NCI-H1436 treated with DMSO at 0.1 percent for 48 hours (cell line): ENCODE data around the gene PRKCE.

Source experiments
- DNase-seq: peaks from one replicate; lab custom pipeline; 2025; lab: John Stamatoyannopoulos, UW

Gene PRKCE

DNA sequence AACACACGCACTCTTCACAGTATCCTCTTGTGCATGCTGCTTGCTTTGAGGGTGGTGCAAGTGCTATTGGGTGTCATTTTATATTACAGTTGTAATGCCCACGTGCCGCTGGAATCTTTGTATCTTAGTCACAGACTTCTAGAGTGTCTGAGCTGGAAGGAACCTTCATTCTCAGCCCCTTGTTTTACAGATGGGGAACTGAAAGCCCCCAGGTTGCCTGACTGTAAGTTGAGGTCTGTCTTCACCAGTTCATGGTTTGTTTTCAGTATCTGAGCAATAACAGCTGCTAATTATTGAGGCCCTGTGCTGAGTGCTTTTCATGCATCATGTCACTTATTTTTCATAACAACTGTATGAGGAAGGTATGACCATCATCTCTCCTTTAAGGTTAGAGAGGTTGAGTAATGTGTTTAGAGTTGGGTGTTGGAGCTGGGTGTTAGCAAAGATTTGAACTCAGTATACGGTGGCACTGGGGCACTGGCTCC lies 77.0 kb downstream of the PRKCE start:
- no peak for DNase-seq

DNA sequence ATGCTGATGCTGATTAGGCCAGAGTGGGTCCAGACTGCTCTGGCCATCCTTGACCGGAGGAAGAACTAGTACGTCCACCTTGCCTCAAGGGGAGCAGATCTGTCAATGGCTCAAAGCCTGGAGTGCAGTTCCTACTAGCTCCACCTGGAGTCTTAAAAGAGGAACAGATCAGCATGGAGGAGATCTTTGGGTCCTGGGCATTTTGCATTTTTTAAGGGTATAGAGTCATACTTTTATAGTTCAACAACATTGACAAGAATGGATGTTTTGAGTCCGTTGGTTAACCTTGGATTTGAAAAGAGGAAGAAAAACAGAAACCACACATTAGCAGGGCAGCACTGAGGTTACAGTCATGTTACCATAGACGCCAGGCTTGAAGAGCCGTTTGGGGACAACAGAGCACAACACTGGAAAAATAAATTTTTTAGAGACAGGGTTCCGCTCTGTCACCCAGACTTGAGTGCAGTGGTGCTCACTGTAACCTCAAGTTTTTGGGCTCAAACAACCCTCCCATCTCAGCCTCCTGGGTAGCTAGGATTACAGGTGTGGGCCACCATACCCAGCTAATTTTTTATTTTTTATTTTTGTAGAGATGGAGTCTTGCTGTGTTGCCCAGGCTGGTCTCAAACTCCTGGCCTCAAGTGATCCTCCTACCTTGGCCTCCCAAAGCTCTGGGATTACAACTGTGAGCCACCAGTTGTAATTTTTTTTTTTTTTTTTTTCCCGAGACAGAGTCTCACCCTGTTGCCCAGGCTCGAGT lies 78.5 kb downstream of the PRKCE start:
- no peak for DNase-seq

DNA sequence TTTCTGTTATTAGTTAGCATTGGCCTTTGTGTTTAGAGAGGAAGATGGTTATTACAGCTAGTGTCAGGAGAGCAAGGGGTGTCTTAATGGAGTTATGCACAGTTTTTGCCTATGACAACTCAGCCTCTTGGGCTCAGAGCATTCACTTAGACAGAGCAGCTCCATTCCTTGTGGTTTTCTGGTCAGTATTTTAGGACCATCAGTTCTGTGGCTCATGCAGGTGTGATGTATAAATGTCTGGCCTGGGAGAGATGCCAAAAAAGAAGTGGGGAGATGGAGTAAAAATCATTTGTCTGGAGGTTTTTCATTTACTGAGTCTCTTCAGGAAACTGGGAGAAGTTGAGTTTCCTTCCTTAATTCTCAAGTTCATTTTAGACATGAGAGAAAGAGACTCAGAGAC lies 79.7 kb downstream of the PRKCE start:
- DNase-seq, result no peak

DNA sequence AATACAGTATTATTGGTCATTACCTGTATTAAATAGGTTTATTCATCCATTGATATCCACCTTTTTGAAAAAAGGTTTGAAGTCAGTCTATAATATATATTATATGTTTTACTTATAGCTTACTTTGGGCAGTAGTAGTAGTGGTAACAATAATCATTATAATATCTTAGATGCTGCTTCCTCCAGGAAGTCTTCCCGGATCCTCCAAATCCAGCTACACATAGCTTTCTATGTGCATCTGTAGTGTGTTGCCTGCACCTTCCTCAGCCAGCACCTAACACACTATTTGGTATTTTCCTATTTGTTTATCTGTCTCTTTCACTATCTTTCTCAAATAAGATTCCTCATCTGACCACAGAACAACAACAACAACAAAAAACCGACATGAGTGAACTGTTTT lies 81.0 kb downstream of the PRKCE start:
- DNase-seq, result no peak

DNA sequence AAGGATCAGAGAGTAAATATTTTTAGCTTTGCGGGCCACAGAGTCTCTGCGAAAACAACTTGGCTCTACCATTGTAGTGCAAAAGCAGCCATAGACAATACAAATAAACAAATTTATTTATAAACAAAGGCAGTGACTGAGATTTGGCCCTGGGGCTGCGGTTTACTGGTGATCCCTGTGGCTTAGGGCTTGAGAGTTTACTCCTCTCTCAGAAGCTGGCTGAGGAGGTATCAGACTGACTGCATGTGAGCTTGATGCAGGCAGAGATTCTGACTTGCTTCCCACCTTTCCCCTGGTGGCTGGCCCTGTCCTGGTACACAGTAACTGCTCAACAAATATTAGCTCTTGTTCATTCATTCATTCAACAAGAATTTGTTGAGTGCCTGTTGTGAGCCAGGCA lies 81.5 kb downstream of the PRKCE start:
- DNase-seq, result no peak

DNA sequence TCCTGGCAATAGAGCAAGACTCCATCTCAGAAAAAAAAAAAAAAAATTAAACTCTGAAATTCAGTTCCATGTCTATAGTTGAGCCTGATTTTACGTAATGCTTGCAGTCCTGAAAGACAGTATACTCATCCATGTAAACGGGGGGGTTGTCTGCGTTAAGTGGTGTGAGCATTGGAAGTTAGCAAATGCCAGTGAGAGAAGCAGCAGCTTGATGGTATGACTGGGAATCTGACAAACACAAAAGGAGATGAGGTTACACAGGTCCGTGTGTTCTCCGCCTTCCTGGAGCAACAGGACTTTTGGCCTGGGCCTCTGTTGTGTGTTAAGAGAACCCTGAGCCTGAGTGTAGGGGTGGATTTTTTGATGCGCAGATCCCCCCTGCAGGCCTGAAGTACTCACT lies 82.9 kb downstream of the PRKCE start:
- no peak for DNase-seq

DNA sequence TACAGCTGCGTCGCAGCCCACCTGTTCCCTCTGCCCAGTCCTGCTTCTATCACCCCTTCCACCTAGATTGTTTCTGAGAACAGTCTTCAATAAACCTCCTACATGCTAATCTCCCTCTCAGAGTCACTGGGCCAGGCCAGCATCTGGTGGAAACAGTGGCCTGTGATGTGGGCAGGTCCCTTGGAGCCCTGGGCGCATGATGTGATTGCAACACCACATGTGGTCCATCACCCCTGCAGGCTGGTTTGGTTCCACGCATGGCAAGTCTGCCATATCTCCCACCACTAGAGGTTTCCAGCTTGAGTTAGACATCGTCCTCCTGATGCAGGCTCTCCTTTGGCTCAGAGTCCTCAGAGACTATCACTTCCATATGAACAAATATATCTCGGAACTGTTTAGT lies 83.5 kb downstream of the PRKCE start:
- no peak for DNase-seq

DNA sequence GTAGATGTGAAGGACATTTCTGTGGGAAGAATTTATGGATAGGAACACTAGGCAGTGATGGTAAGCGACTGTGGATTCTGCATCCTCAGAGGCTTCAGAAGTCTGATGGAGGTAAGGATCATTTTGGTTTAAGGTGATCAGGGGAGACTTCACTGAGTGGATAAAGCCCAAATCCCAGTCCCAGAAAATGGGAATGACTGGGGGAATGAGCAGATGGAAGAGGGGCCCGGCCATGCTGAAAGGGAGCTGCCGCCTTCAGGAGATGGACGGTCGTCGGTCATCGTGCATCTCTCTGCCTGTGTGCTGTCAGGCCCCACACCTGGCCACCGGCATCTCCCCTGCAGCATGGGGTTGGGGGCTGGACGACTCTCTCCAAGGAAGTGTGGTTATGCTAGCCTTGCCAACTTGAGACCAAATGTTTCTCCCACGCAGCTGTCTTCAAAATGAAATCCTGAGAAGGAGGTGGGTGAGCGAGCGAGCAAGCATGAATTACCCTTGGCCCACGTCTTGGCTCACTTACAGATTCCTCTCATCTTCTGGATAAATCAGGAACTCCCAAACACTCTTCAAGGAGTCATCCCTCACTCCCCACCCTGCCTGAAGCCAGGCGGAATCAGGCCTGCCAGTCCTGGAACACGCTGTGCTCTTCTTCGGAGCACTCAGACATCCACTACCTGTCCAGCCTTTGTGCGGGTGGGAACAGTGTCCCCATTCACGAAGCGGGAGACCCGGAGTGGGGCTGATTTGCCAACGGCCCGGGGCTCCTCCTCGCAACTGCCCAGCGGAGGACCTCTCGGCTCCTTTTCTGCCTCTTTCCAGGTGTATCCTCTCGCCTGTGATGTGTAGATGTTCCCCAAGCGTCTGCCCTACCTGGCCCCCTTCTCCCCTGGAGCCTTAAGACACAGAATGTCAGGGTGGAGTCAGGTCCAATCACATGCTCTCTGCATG lies 85.6 kb downstream of the PRKCE start:
- DNase-seq, result no peak

DNA sequence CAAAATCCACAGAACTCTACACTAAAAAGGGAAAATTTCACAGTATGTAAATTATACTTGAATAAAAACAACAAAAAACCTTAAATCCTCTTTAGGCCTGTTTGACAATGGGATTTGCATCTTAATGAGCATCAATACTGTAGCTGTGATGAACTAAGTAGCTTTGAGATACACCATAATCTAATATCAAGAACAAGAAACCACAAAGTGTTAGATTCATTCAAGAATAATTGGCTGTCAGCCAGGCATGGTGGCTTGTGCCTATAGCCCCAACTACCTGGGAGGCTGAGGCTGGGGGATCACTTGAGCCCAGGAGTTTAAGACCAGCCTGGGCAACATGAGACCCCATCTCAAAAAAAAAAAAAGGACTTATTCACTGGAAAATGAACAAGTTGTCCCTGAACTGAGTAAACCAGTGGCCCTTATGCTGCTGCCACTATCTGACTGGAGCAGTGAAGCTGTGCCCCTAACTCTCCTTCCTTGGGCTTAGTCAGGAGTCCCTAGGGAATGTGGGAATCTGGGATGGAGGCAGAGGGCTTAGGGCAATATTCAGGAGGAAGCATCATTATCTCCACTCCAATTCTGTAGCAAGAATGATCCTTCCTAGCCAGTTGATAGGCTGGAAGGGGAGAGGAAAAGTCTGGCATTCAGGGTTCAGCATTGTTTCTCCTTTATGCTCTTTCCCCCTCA lies 88.5 kb downstream of the PRKCE start:
- no peak for DNase-seq

DNA sequence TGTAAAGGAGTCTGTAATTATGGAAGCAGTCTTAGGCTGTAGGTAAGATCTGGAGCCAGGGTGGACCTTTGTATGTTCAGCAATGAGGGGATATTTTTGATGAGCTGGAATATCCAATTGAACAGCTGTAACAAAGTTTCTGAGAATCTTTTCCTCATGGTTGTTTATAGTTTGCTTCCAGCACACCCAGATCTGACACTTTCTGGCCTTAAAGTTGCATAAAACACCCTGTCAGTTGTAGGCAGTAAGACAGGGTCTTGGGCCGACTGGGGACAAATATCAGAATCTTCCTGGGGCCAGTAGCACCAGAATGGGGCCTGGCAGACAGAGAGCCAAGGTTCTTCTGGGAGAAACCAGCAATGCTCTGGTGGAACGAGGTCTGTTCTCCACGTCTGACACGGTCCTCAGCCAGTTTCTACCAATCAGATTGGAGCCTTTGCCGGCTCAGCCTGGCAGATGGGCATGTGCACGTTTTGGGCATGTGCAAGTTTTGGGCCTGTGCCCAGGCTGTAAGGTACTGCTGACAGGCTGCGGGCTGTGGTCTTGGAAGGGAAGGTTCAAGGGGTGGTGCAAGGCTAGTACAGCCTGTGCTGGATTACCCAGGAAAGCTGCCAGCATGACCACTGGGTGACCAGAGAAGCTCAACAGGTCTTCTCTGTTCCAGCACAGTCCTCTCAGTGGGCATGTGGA lies 89.8 kb downstream of the PRKCE start:
- no peak for DNase-seq

DNA sequence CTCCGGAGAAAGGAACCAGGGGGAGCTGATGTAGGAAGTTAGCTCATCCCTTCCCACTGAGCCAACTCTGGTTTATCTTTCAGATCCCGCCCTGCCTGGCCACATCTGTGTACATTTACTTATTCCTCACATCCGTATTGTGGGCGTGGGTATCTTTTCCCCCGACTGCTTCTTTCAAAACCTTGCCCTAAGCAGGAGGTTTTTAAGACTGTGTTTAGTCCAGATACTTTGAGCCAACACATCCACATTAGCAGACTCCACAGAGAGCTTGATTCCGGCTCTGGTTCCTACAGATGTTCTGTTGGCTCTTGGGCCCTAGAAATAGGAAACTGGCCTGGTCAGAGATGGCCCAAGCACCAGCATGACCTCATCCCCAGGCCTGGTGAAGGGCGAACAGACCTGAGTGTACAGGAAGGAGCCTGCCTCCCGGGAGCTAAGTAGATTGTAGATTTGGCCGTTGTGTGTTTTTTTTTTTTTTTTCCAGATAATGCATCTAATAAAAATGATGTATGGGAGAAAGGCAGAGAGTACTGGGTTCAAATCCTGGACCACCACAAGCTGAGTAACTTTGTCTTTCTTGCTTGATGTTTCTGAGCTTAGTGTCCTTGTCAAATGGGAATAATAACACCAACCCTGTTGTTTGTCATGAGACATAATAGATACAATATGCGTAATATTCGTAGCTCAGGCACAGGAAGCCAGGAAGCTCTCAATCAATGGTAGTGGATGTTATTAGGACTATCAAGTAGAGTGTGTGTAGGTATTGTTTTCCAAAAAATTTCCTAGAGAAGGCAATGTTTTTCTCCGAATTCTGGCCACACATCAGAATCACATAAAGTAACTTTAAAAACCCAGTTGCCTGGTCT lies 92.3 kb downstream of the PRKCE start:
- DNase-seq, result no peak

DNA sequence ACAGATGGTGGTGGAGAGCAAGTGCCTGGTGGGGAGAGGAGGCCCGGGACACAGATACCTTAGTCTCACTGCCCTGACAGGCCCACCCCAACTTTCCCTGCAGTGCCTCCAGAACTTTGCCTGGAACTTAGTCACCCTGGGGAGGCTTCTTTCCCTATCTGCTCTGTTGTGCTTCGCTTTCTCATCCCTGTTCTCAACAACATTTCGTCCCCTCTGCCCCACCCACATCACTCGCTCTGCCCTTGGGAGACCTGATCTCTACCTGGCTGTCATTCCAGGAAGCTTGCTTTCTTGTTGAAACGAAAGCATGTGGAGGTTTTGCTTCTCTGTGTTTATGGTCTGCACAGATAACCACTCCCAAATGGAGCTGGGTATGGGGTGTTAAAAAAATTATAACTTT lies 93.8 kb downstream of the PRKCE start:
- DNase-seq, result no peak

DNA sequence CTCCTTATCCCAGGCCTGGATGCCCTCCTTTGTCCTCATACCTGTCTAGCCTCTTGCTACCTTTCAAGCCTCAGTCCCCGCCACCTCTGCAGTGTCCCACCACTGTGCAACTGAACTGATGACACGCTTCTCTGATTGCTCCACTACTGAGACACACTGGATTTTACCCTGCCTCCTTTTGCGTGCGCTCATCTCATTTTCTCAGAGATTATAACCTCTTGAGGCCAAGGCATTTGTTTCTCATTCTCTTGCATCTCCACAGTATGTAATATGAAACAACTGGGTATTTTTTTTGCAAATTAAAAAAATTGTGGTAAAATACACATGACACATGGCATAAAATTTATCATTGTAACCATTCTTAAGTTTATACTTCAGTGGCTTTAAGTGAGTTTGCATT lies 95.4 kb downstream of the PRKCE start:
- no peak for DNase-seq

DNA sequence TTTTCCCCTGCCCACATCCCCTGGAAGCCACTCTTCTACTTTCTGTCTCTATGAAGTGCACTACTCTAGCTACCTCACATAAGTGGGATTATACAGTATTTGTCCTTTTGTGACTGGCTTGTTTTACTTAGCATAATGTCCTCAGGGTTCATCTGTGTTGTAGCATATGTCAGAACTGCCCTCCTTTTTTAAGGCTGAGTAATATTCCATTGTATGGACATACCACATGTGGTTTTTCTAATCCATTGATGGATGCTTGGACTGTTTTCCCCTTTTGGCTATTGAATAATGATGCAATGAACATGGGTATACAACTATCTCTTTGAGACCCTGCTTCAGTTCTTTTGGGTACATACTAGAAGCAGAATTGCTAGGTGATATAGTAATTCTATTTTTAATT lies 95.9 kb downstream of the PRKCE start:
- no peak for DNase-seq

DNA sequence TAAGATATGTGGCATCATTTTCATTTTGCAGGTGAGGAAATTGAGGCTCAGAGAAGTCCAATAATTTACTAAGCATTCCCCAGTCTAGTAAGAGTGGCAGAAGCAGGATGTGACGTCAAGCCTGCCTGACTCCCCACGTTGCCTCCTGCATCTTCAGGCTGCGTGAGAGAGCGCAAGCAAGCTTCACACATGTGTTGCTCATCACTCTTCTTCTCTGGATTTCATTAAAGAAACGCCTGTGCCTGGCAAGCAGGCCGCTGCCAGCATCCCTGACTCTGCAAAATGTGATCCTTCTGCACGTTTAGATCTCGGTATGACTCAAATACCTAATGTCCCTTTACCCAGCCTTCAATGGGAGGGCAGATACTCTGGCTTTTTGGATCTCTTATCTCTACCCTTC lies 96.8 kb downstream of the PRKCE start:
- no peak for DNase-seq

DNA sequence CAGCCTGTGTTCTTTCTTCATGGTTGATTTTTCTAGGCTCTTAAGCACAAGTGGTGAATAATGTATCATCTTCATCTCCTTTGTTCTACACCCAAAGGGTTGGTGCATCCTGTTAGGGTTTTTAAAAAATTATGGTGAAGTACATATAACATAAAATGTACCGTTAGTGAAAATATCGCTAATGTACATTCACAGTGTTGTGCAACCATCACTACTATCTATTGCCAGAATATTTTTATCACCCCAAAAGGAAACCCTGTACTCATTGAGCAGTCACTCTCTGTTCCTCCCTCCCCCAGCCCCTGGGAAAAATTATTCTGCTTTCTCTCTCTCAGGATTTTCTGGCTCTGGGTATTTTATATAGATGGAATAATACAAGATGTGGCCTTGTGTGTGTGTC lies 98.5 kb downstream of the PRKCE start:
- no peak for DNase-seq

DNA sequence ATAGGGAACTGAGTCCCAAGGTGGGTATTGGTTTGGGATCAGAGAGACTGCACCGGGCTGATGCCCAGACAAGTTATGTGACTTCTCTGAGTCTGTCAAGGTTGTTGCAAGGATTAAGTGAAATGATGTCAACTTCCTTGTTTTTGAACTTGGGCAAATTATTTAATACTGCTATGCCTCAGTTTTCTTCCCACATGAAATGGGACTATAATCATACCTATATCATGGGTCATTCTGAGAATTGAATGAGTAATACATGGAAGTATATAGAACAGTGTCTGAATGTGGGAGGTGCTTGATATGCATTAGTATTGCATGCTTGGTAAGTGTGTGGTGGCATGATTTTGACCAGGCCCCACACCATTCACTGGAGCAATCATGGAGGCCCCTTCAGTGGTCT lies 99.0 kb downstream of the PRKCE start:
- no peak for DNase-seq

DNA sequence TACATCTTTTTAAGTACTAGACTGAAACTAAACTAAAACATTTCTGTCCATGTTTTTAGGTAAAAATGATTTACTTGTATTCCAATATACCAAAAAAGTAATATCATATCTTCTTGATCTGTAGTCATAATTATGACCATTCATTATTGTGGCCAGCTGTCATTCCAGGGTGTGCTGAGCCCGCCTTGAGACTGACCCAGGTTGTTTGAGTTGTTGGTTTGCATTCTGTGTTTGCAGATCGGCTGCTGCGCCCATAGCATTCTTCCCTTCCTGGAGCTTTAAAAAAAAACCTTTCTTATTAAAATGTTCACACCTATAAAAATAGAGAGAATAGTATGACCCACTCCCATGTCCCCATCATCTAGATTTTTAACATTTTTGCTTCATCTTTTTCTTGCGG lies 101.9 kb downstream of the PRKCE start:
- DNase-seq, result no peak

DNA sequence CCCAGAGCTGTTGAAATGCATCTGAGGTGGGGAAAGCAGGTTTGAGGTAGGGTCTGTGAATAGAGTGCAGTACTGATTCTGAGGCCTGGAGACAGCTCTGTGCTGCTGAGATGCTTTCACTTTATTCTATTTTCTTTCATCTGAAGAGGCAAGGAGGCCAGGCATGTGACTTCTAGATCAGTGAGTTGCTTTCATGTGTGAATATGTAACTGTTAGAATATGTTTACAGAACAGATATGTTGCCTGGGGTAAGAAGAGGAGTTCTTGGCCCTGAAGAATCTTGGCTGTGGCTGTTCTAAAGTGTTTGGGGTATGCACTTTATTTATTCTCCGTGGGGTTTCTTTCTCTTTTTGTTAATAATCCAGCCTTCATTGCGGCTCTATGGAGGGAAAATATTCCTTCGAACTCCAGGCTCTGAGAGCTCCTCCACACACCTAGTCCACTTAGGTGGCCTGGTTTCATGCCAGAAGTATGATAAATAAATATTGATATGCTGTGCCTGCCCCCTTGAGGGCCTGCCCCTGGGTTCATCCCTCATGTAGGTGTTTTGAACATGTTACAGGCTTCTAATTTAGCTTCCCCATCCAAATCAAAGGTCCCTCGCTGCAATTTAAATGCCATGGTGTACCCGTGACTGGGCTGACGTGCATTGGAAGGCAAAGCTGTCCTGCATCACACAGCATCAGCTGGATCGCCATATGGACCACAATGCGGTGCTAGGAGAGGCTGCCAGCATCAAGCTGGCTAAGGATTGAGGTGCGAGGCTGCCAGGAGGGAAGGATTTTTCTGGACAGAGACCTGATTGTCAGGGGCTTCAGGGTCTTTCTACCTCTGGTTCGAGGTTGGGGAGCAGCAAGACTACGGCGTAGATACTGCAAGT lies 102.9 kb downstream of the PRKCE start:
- no peak for DNase-seq
